Measurements from ENCODE around the gene AACS. TPM values are rescaled to one million over a fixed set of nuclear protein-coding genes. Genes with fewer than 3 reads are reported as not detected.
A peak's percentile ranks its signal among the peaks of the same experiment; 100 is the strongest.

AACS gene
- polyA plus RNA-seq, 3 donors from 2014 or later: 11.9 to 22.7 (median 14.0) TPM

GRCh38 chr12:125185311-125185739 lies 120.1 kb downstream of the AACS start:
- H3K9me3 Mint-ChIP-seq: peaks cover 0 to 3% (median 0%) of the 10 kb centered on the region in 6 donors

GRCh38 chr12:125185740-125186470 lies 120.7 kb downstream of the AACS start, which contains the start of gene TMEM132B:
Gene TMEM132B, plus strand, starts transcription at chr12:125186386.
- Mint-ChIP-seq H3K36me3 (no peaks in the 10 kb centered on the region), H3K4me1 (peaks cover 5 to 10% of the 10 kb centered on the region in 2 donors), H3K27me3 (ENCODE audit: low read depth in 3 of 3) (peaks cover 13 to 37% (median 22%) of the 10 kb centered on the region in 3 donors), H3K4me3 (peak within 1 kb of the TSS in 2 of 5 donors; percentile 47 to 49), H3K27ac (no peak within 1 kb of the TSS), H3K9me3 (peaks cover 0 to 3% (median 0%) of the 10 kb centered on the region in 6 donors)
- no peak for DNase-seq

More at GRCh38 chr12:125185311-125185739, 120.1 kb downstream of the AACS start:
- DNase-seq: no peak
- H3K4me3 Mint-ChIP-seq: peak overlapping the region in 2 of 5 donors; percentile 25 to 27
- no peak overlapping the region for H3K27ac Mint-ChIP-seq
- H3K27me3 Mint-ChIP-seq (ENCODE audit: low read depth in 3 of 3): peaks cover 13 to 37% (median 22%) of the 10 kb centered on the region in 3 donors
- H3K36me3 Mint-ChIP-seq: no peaks in the 10 kb centered on the region
- H3K4me1 Mint-ChIP-seq: peaks cover 5 to 10% of the 10 kb centered on the region in 2 donors

GRCh38 chr12:125186471-125187147 lies 121.4 kb downstream of the AACS start:
- Mint-ChIP-seq H3K36me3 (no peaks in the 10 kb centered on the region), H3K27ac (no peak overlapping the region), H3K27me3 (ENCODE audit: low read depth in 3 of 3) (peaks cover 13 to 37% (median 21%) of the 10 kb centered on the region in 3 donors), H3K9me3 (peaks cover 0 to 3% (median 0%) of the 10 kb centered on the region in 6 donors), H3K4me1 (peaks cover 5 to 10% of the 10 kb centered on the region in 2 donors), H3K4me3 (no peak overlapping the region)
- DNase-seq: no peak

GRCh38 chr12:125187148-125187745 lies 122.0 kb downstream of the AACS start:
- peaks cover 13 to 43% (median 21%) of the 10 kb centered on the region in 3 donors for H3K27me3 Mint-ChIP-seq (ENCODE audit: low read depth in 3 of 3)
- no peak for DNase-seq
- peaks cover 5 to 10% of the 10 kb centered on the region in 2 donors for H3K4me1 Mint-ChIP-seq
- H3K27ac Mint-ChIP-seq: no peak overlapping the region
- H3K36me3 Mint-ChIP-seq: no peaks in the 10 kb centered on the region
- H3K9me3 Mint-ChIP-seq: peaks cover 0 to 3% (median 0%) of the 10 kb centered on the region in 6 donors
- peak overlapping the region in 2 of 5 donors; percentile 21 to 44 for H3K4me3 Mint-ChIP-seq

GRCh38 chr12:125187780-125188741 lies 122.8 kb downstream of the AACS start:
- no peak for DNase-seq
- no peaks in the 10 kb centered on the region for H3K36me3 Mint-ChIP-seq
- peaks cover 13 to 44% (median 23%) of the 10 kb centered on the region in 3 donors for H3K27me3 Mint-ChIP-seq (ENCODE audit: low read depth in 3 of 3)
- peak overlapping the region in 2 of 5 donors; percentile 21 to 44 for H3K4me3 Mint-ChIP-seq
- peaks cover 5 to 10% of the 10 kb centered on the region in 2 donors for H3K4me1 Mint-ChIP-seq
- H3K27ac Mint-ChIP-seq: no peak overlapping the region
- H3K9me3 Mint-ChIP-seq: peaks cover 0 to 3% (median 0%) of the 10 kb centered on the region in 6 donors

GRCh38 chr12:125189015-125189414 lies 123.8 kb downstream of the AACS start:
- Mint-ChIP-seq H3K27me3 (ENCODE audit: low read depth in 3 of 3) (peaks cover 13 to 42% (median 20%) of the 10 kb centered on the region in 3 donors), H3K9me3 (peaks cover 0 to 2% (median 0%) of the 10 kb centered on the region in 6 donors), H3K4me1 (peaks cover 5 to 7% of the 10 kb centered on the region in 2 donors), H3K27ac (no peak overlapping the region), H3K36me3 (no peaks in the 10 kb centered on the region), H3K4me3 (no peak overlapping the region)
- no peak for DNase-seq

GRCh38 chr12:125189502-125189901 lies 124.3 kb downstream of the AACS start:
- Mint-ChIP-seq H3K4me3 (no peak overlapping the region), H3K36me3 (no peaks in the 10 kb centered on the region), H3K27ac (no peak overlapping the region), H3K27me3 (ENCODE audit: low read depth in 3 of 3) (peaks cover 13 to 38% (median 16%) of the 10 kb centered on the region in 3 donors), H3K9me3 (peaks cover 0 to 2% (median 0%) of the 10 kb centered on the region in 6 donors), H3K4me1 (peaks cover 5 to 7% of the 10 kb centered on the region in 2 donors)
- DNase-seq: no peak

- Mint-ChIP-seq H3K27me3 (ENCODE audit: low read depth in 3 of 3) (peaks cover 4 to 45% (median 17%) of the 10 kb centered on the region in 3 donors), H3K4me1 (peaks cover 2 to 5% of the 10 kb centered on the region in 2 donors), H3K27ac (no peak overlapping the region), H3K9me3 (peaks cover 0 to 2% (median 0%) of the 10 kb centered on the region in 6 donors), H3K4me3 (no peak overlapping the region), H3K36me3 (no peaks in the 10 kb centered on the region)
- DNase-seq: no peak
Observed at GRCh38 chr12:125191361-125192087, 126.3 kb downstream of the AACS start.

- H3K27me3 Mint-ChIP-seq (ENCODE audit: low read depth in 3 of 3): peaks cover 4 to 45% (median 19%) of the 10 kb centered on the region in 3 donors
- H3K36me3 Mint-ChIP-seq: no peaks in the 10 kb centered on the region
- H3K27ac Mint-ChIP-seq: no peak overlapping the region
Observed at GRCh38 chr12:125192690-125193221, 127.5 kb downstream of the AACS start.

More at GRCh38 chr12:125192690-125193221, 127.5 kb downstream of the AACS start:
- DNase-seq: no peak
- Mint-ChIP-seq H3K4me3 (no peak overlapping the region), H3K9me3 (peaks cover 0 to 2% (median 0%) of the 10 kb centered on the region in 6 donors), H3K4me1 (peaks cover 2 to 3% of the 10 kb centered on the region in 2 donors)

Measured in immature natural killer cell (primary cell).